Endodermal cell (in vitro differentiated cells): Measurements from ENCODE around the gene GNAI3. TPM values are rescaled to one million over a fixed set of nuclear protein-coding genes. Genes with fewer than 3 reads are reported as not detected.
A peak's percentile ranks its signal among the peaks of the same experiment; 100 is the strongest.

Experiments
- DNase-seq: peaks from one replicate; pipeline ENCODE4 v3.0.0-alpha.2; 2017
- H3K27ac ChIP-seq: 2 replicates; pipeline ENCODE4 v1.5.1; 2013; ENCODE audit warnings: mild to moderate bottlenecking, low read depth, low read length, moderate library complexity
- H3K27me3 ChIP-seq: 2 replicates; pipeline ENCODE4 v1.6.1; 2013; ENCODE audit warnings: mild to moderate bottlenecking, low read length, moderate library complexity; ENCODE audit not compliant: insufficient read depth, control insufficient read depth, poor library complexity, severe bottlenecking
- H3K36me3 ChIP-seq: 2 replicates; pipeline ENCODE4 v1.7.0; 2013; ENCODE audit warnings: mild to moderate bottlenecking, low read length, moderate library complexity; ENCODE audit not compliant: control insufficient read depth, insufficient read depth
- H3K4me1 ChIP-seq: one replicate; pipeline ENCODE4 v1.7.0; 2013; ENCODE audit warnings: low read length; ENCODE audit not compliant: control insufficient read depth, insufficient read depth
- H3K4me3 ChIP-seq: 2 replicates; pipeline ENCODE4 v1.5.1; 2013; ENCODE audit warnings: mild to moderate bottlenecking, low read length, moderate library complexity
- H3K9ac ChIP-seq: 2 replicates; pipeline ENCODE4 v1.6.1; 2013; ENCODE audit warnings: mild to moderate bottlenecking, low read length, moderate library complexity; ENCODE audit not compliant: poor library complexity, severe bottlenecking; ENCODE audit errors: extremely low read depth
- H3K9me3 ChIP-seq: 2 replicates; pipeline ENCODE4 v1.6.1; 2013; ENCODE audit warnings: mild to moderate bottlenecking, low read length, moderate library complexity; ENCODE audit not compliant: control insufficient read depth
- H3K27ac Mint-ChIP-seq: 2 replicates; pipeline ENCODE4 v1.8.0; 2020; ENCODE audit warnings: mixed read lengths
- H3K27me3 Mint-ChIP-seq: 2 replicates; pipeline ENCODE4 v1.8.0; 2021; ENCODE audit warnings: mild to moderate bottlenecking, mixed read lengths; ENCODE audit not compliant: insufficient read depth
- H3K36me3 Mint-ChIP-seq: 2 replicates; pipeline ENCODE4 v1.8.0; 2020; ENCODE audit warnings: low read depth, mixed read lengths
- H3K4me1 Mint-ChIP-seq: 2 replicates; pipeline ENCODE4 v1.8.0; 2020; ENCODE audit warnings: mixed read lengths
- H3K4me3 Mint-ChIP-seq: 2 replicates; pipeline ENCODE4 v1.8.0; 2020; ENCODE audit warnings: mild to moderate bottlenecking, moderate library complexity, mixed read lengths
- H3K9me3 Mint-ChIP-seq: 2 replicates; pipeline ENCODE4 v1.8.0; 2020; ENCODE audit warnings: mild to moderate bottlenecking, mixed read lengths
- WGBS, 2 experiments: methylation state at CpG; one replicate each; pipeline versions ENCODE4 v1.1.5 to v1.1.7; 2013; ENCODE audit warnings: missing lambda C conversion rate in 2 of 2, mixed read lengths in 1 of 2; ENCODE audit not compliant: insufficient coverage in 1 of 2, insufficient read length in 1 of 2; 5-methylcytosine and 5-hydroxymethylcytosine counted together
- total RNA-seq, 2 donors: library from RNA; stranded (reverse); fragmentation: NEBNext Ultra II Directional in 1 of 2; extraction: Animal tissue kit (Norgen Biotek cat#: 25700) in 1 of 2; gene quantifications; 2 replicates in 1 of 2; 3 replicates in 1 of 2; pipeline ENCODE4 v1.2.1, GENCODE V29; 2021
- TF ChIP-seq, protein P1 (sequence below): fragments of 200-600 bp; sonication (generic); conservative IDR thresholded peaks from 2 replicates; pipeline ENCODE4 v1.5.0; 2021; ENCODE audit warnings: antibody characterized with exemption, mild to moderate bottlenecking

Gene GNAI3
- total RNA-seq, 2 donors from 2014 or later, result 10.1 to 10.9 TPM

DNA sequence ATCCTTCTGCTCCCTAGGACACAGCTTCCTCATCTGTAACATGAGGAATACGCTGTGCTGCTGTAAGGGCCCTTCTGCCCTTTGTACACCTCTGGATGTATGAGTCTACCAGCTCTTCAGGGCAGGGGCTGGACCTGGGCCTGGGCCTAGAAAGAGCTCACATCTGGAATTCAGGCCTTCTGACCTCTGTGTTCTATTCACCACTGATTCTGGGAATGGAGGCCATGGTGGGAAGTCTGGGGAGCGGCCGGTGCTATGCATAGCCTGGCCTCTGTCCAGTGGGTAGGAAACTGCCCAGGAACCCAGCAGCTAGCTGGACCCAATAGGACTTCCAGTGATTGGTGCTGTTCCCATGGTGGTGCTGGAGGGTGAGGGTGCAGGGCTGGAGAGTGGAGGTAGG, 19.7 kb upstream of the GNAI3 start:
- no peaks in the 10 kb centered on the region for H3K36me3 Mint-ChIP-seq
- Histone ChIP-seq H3K27me3 (peaks cover 4% of the 10 kb centered on the region), H3K9me3 (no peaks in the 10 kb centered on the region), H3K27ac (no peak overlapping the region), H3K4me1 (peaks cover 3% of the 10 kb centered on the region), H3K4me3 (no peak overlapping the region), H3K36me3 (no peaks in the 10 kb centered on the region), H3K9ac (no peak overlapping the region)
- H3K9me3 Mint-ChIP-seq, result peaks cover 4% of the 10 kb centered on the region
- peaks cover 3% of the 10 kb centered on the region for H3K27me3 Mint-ChIP-seq
- no peak for DNase-seq
- TF ChIP-seq, protein P1, sequence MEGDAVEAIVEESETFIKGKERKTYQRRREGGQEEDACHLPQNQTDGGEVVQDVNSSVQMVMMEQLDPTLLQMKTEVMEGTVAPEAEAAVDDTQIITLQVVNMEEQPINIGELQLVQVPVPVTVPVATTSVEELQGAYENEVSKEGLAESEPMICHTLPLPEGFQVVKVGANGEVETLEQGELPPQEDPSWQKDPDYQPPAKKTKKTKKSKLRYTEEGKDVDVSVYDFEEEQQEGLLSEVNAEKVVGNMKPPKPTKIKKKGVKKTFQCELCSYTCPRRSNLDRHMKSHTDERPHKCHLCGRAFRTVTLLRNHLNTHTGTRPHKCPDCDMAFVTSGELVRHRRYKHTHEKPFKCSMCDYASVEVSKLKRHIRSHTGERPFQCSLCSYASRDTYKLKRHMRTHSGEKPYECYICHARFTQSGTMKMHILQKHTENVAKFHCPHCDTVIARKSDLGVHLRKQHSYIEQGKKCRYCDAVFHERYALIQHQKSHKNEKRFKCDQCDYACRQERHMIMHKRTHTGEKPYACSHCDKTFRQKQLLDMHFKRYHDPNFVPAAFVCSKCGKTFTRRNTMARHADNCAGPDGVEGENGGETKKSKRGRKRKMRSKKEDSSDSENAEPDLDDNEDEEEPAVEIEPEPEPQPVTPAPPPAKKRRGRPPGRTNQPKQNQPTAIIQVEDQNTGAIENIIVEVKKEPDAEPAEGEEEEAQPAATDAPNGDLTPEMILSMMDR, result no peak
- H3K27ac Mint-ChIP-seq, result no peak overlapping the region
- H3K4me3 Mint-ChIP-seq, result no peak overlapping the region
- 83 to 92% methylated on average over 1 to 3 of the region's 3 CpGs for WGBS, 2 experiments
- peaks cover 2% of the 10 kb centered on the region for H3K4me1 Mint-ChIP-seq

GRCh38 chr1:109529881-109530456, 18.4 kb upstream of the GNAI3 start:
- no peak overlapping the region for H3K4me3 Mint-ChIP-seq
- Histone ChIP-seq H3K4me1 (peaks cover 3% of the 10 kb centered on the region), H3K36me3 (no peaks in the 10 kb centered on the region), H3K27ac (peak overlapping the region; percentile 61), H3K27me3 (peaks cover 4% of the 10 kb centered on the region), H3K4me3 (no peak overlapping the region), H3K9me3 (no peaks in the 10 kb centered on the region), H3K9ac (no peak overlapping the region)
- H3K9me3 Mint-ChIP-seq, result no peaks in the 10 kb centered on the region
- WGBS, 2 experiments, result 79 to 86% methylated on average over 4 to 8 of the region's 8 CpGs
- peaks cover 3% of the 10 kb centered on the region for H3K27me3 Mint-ChIP-seq
- H3K27ac Mint-ChIP-seq, result no peak overlapping the region
- no peaks in the 10 kb centered on the region for H3K36me3 Mint-ChIP-seq
- TF ChIP-seq, protein P1, result no peak
- DNase-seq, result no peak
- H3K4me1 Mint-ChIP-seq, result peaks cover 2% of the 10 kb centered on the region

DNA sequence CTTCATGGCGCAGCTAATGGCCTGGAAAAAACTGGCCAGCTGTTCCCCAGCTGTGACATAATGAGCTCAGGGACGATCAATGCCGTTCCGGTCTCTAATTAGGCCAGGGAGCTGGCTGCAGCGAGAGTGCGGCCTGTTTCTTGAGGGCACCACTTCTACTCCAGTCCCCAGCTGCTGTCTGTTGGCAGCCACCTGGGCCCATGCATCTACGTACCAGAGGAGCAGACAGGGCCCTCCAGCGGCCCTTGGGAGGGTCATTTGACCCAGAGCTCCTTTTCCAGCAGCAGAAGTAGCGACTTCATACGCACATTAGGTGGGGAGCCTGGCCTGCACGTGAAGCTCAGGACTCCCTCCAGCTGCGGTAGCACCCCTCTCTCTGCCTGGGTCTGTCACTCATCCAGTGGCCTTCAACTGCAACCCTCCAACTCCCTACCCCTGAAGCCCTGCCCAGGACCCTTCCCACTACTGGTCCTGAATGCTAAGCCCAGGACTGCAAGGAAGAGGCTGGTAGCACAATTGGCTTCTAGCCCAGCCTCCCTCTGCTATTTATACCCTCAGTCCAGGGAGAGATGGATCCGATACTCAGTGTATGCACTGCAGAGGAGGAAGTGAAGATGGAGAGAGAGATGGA, 17.8 kb upstream of the GNAI3 start:
- Mint-ChIP-seq H3K27me3 (peaks cover 3% of the 10 kb centered on the region), H3K36me3 (no peaks in the 10 kb centered on the region), H3K4me1 (peaks cover 2% of the 10 kb centered on the region), H3K9me3 (no peaks in the 10 kb centered on the region), H3K27ac (no peak overlapping the region), H3K4me3 (no peak overlapping the region)
- H3K4me1 ChIP-seq, result peaks cover 3% of the 10 kb centered on the region
- TF ChIP-seq, protein P1, result no peak
- 86 to 87% methylated on average over 10 to 13 of the region's 13 CpGs for WGBS, 2 experiments
- no peaks in the 10 kb centered on the region for H3K9me3 ChIP-seq
- peaks cover 4% of the 10 kb centered on the region for H3K27me3 ChIP-seq
- DNase-seq, result no peak
- no peak overlapping the region for H3K9ac ChIP-seq
- H3K36me3 ChIP-seq, result no peaks in the 10 kb centered on the region
- H3K4me3 ChIP-seq, result no peak overlapping the region
- peak overlapping the region; percentile 1 for H3K27ac ChIP-seq
